ENCODE data around the gene MAPKBP1. TPM values are rescaled to one million over a fixed set of nuclear protein-coding genes. Genes with fewer than 3 reads are reported as not detected.

Gene MAPKBP1
- total and polyA plus RNA-seq, 9 of the 15 experiments (the other 6 are each of a cell fraction or from before 2014, with no cell fraction given), result 0.15 to 9.5 (median 4.5) TPM

DNA sequence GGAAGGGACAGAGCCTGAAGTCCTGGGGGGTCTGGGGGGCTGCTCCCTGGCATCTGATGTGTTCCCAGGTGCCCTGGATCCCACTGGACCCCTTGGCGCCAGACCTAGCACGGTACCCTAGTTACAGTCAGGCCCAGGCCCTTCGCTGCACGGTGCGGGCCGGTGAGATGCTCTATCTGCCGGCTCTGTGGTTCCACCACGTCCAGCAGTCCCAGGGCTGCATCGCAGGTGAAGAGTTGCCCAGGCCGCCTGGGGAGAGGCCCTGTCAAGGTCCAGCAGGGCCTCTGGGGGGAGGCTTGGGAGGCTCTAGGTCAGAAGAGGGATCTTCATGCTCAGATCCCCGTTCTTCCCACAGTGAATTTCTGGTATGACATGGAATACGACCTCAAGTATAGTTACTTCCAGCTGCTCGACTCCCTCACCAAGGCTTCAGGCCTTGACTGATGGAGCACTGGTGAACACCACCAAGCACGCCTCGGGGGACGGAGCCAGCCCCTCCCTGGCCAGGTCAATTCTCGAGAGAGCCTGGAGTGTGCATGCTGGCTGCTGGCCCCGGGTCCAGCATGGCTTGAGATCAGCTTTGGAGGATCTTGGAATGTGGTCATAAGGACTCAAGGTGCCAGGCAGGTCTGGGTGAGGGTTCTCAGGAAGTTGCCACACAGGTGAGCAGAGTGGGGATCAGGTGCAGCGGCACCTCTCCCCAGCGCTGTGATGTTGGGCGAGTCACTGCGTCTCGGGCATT, 62.6 kb downstream of the MAPKBP1 start (continued):
- TF ChIP-seq, protein P1, sequence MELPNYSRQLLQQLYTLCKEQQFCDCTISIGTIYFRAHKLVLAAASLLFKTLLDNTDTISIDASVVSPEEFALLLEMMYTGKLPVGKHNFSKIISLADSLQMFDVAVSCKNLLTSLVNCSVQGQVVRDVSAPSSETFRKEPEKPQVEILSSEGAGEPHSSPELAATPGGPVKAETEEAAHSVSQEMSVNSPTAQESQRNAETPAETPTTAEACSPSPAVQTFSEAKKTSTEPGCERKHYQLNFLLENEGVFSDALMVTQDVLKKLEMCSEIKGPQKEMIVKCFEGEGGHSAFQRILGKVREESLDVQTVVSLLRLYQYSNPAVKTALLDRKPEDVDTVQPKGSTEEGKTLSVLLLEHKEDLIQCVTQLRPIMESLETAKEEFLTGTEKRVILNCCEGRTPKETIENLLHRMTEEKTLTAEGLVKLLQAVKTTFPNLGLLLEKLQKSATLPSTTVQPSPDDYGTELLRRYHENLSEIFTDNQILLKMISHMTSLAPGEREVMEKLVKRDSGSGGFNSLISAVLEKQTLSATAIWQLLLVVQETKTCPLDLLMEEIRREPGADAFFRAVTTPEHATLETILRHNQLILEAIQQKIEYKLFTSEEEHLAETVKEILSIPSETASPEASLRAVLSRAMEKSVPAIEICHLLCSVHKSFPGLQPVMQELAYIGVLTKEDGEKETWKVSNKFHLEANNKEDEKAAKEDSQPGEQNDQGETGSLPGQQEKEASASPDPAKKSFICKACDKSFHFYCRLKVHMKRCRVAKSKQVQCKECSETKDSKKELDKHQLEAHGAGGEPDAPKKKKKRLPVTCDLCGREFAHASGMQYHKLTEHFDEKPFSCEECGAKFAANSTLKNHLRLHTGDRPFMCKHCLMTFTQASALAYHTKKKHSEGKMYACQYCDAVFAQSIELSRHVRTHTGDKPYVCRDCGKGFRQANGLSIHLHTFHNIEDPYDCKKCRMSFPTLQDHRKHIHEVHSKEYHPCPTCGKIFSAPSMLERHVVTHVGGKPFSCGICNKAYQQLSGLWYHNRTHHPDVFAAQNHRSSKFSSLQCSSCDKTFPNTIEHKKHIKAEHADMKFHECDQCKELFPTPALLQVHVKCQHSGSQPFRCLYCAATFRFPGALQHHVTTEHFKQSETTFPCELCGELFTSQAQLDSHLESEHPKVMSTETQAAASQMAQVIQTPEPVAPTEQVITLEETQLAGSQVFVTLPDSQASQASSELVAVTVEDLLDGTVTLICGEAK (IDR thresholded peaks at IDR 0.05), result no peak
- TF ChIP-seq, protein P1 (CRISPR knock-in tag; IDR thresholded peaks at IDR 0.05), result no peak
- TF ChIP-seq KLF6 (CRISPR knock-in tag; IDR thresholded peaks at IDR 0.05; ENCODE audit: borderline replicate concordance), result no peak
- no peak for TF ChIP-seq BRD9 (IDR thresholded peaks at IDR 0.05; ENCODE audit: low read depth, partially characterized antibody)
- no peak for TF ChIP-seq KLF16 (IDR thresholded peaks at IDR 0.05)
- TF ChIP-seq, protein P2, sequence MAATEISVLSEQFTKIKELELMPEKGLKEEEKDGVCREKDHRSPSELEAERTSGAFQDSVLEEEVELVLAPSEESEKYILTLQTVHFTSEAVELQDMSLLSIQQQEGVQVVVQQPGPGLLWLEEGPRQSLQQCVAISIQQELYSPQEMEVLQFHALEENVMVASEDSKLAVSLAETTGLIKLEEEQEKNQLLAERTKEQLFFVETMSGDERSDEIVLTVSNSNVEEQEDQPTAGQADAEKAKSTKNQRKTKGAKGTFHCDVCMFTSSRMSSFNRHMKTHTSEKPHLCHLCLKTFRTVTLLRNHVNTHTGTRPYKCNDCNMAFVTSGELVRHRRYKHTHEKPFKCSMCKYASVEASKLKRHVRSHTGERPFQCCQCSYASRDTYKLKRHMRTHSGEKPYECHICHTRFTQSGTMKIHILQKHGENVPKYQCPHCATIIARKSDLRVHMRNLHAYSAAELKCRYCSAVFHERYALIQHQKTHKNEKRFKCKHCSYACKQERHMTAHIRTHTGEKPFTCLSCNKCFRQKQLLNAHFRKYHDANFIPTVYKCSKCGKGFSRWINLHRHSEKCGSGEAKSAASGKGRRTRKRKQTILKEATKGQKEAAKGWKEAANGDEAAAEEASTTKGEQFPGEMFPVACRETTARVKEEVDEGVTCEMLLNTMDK (IDR thresholded peaks at IDR 0.05; ENCODE audit: borderline replicate concordance, insufficient read depth, low read depth, low read length, poor library complexity, severe bottlenecking), result no peak
- TF ChIP-seq ESRRA (IDR thresholded peaks at IDR 0.05; ENCODE audit: borderline replicate concordance, low read depth), result no peak
- no peak for TF ChIP-seq NUFIP1 (IDR thresholded peaks at IDR 0.05; ENCODE audit: partially characterized antibody)
- no peak for TF ChIP-seq ZNF717 (CRISPR knock-in tag; IDR thresholded peaks at IDR 0.05)

Measured in K562 (cell line).